ENCODE results near the gene S1PR5. TPM values are rescaled to one million over a fixed set of nuclear protein-coding genes. Genes with fewer than 3 reads are reported as not detected.

The S1PR5 gene
- total and polyA plus RNA-seq, 9 of the 15 experiments (the other 6 are each of a cell fraction or from before 2014, with no cell fraction given), result 0.03 to 0.54 (median 0.35) TPM; not detected in 4

DNA sequence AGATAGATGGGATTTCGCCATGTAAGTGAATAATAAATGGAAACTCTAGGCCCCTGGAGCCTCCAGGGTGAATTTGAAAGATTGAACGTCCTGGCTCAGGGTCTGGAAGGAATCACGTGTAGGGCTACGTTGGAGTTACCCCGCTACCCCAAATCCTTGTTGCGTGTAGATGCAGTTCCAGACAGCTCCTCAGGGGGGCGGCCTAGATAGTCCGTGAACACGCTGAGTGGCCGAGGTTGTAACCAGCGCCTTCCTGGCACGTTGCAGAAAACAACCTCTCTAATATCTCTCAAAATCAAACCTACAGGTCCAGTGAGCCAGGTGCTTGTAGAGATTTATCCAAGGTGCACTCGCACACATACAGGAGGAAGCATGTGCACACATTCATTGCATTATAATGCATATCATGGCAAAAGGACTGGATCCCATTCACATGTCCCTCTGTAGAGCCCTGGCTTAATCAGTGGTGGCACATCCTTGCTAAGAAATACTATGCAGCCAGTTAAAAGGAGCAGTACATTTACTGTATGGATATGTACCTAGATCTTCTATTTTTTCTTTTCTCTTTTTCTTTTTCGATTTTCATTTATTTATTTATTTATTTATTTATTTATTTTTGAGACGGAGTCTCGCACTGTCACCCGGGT, 11.5 kb downstream of the S1PR5 start (continued):
- TF ChIP-seq, protein P1, sequence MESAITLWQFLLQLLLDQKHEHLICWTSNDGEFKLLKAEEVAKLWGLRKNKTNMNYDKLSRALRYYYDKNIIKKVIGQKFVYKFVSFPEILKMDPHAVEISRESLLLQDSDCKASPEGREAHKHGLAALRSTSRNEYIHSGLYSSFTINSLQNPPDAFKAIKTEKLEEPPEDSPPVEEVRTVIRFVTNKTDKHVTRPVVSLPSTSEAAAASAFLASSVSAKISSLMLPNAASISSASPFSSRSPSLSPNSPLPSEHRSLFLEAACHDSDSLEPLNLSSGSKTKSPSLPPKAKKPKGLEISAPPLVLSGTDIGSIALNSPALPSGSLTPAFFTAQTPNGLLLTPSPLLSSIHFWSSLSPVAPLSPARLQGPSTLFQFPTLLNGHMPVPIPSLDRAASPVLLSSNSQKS (CRISPR knock-in tag; IDR thresholded peaks at IDR 0.05), result no peak
- TF ChIP-seq CHD4 (IDR thresholded peaks at IDR 0.05; ENCODE audit: insufficient read depth, insufficient replicate concordance, low read depth, low read length, poor library complexity, severe bottlenecking) (no peak), KAT7 (CRISPR knock-in tag; IDR thresholded peaks at IDR 0.05; ENCODE audit: borderline replicate concordance) (no peak)

DNA sequence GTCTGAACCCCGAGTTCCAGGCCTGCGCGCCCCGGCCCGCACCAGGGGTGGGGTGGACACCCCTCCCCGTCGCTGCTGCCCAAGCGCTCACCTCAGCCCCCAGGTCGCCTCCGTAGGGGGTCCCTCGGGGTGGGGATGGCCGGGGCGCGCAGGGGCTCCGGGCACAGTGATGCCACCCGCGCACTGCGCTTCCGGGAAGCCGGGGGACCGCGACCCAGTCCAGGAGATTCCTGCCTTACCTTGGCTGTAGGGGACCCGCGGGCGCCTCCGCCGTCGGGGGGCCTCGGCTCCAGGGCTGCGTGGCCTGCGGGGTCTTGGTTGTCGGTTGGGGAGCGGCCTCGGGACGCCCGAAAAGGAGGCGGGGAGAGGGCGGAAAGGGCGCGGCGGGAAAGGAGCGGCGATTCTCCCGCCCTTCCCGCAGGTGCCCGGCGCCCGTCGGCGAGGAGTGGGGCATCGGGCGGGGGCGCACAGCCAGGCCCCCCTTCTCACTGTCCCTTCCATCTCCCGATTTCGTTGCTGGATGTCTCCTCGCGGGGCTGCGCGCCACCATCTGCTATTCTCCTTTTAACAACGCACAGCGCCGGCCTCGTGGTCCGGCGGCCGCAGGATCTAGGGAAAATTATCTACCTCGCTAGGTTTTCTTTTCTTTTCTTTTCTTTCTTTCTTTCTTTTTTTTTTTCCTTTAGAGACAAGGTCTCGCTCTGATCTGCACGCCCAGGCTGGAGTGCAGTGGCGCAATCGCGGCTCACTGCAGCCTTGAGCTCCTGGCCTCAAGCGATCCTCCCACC, 14.1 kb downstream of the S1PR5 start, which contains the start of gene KEAP1:
Gene KEAP1 (minus strand): TSS at position 355 of the 788 bp plus-strand sequence. CDS start 3,323 bp downstream, outside the sequence.
- FAIRE-seq, result peak; percentile 61
- ATAC-seq, result peak; percentile 63
- in situ Hi-C loops (cut with MboI), result no loop called here
- no peaks in the 10 kb centered on the region for H3K27me3 ChIP-seq (ENCODE audit: control insufficient read depth in 2 of 2, insufficient read depth in 2 of 2, low read length in 2 of 2)
- peak within 1 kb of the TSS; percentile 74 for H3K4me3 ChIP-seq
- BruUV-seq (replicated peaks), result TSS peak; percentile 87
- ChIA-PET POLR2A (interaction anchor here (0.6 to 1.5 kb wide), 7 partner anchors 9 to 484 kb away, joined by 3 to 6 read pairs (median 3); partner anchors contain the start of gene QTRT1), CTCF (ENCODE audit: low intra/inter-chr PET ratio) (interaction anchor here (0.6 kb wide), 1 partner anchor 92 kb away, joined by 8 read pairs; no protein-coding TSS in a partner anchor)
- H3K36me3 ChIP-seq (ENCODE audit: control insufficient read depth, insufficient read depth, low read length), result peaks cover 27% of the 10 kb centered on the region
- H2AFZ ChIP-seq (ENCODE audit: low read depth, low read length), result peak within 1 kb of the TSS; percentile 84
- H3K9me3 ChIP-seq (replicated peaks; ENCODE audit: control insufficient read depth, insufficient read depth, low read depth, low read length), result no peaks in the 10 kb centered on the region
- peaks cover 3 to 44% of the 10 kb centered on the region in 2 experiments; a peak in 4 of 5 replicates for H3K4me1 ChIP-seq (replicated peaks in 1 of 2; ENCODE audit: control insufficient read depth in 2 of 2, insufficient read depth in 2 of 2, low read length in 2 of 2)
- H3K4me2 ChIP-seq (ENCODE audit: insufficient read depth, low read length), result peak within 1 kb of the TSS; percentile 88
- peak; percentile 71 to 85 (median 79) for DNase-seq (ENCODE audit: extremely low read depth in 1 of 4, low spot score in 3 of 4)
- peaks cover 53% of the 10 kb centered on the region for H3K79me2 ChIP-seq (ENCODE audit: control insufficient read depth, insufficient read depth, low read length)
- intact Hi-C loops (cut with micrococcal nuclease), result no loop called here
- H3K9ac ChIP-seq (ENCODE audit: insufficient read depth in 1 of 2, low read depth in 2 of 2, low read length in 2 of 2), result peak within 1 kb of the TSS; percentile 99
- WGBS (ENCODE audit: insufficient coverage, low coverage, missing lambda C conversion rate), result 3% methylated on average over 37 of the region's 73 CpGs
- H4K20me1 ChIP-seq (replicated peaks; ENCODE audit: control insufficient read depth, insufficient read depth, low read length), result peaks cover 3% of the 10 kb centered on the region; the same call in 1 of the 2 replicates
- peak within 1 kb of the TSS; percentile 96 for H3K27ac ChIP-seq (ENCODE audit: extremely low read depth, low read depth, low read length)
- no peaks in the 10 kb centered on the region for H3K9me1 ChIP-seq (ENCODE audit: control insufficient read depth, insufficient read depth, low read length)
- TF ChIP-seq HNRNPK (IDR thresholded peaks at IDR 0.05; ENCODE audit: low read depth, low read length, poor library complexity, severe bottlenecking) (no peak), MXI1 (IDR thresholded peaks at IDR 0.05; ENCODE audit: low read depth, low read length) (no peak), C11orf30 (IDR thresholded peaks at IDR 0.05; ENCODE audit: low read depth) (no peak), SMAD1 (IDR thresholded peaks at IDR 0.05; ENCODE audit: low read depth, low read length, partially characterized antibody) (no peak), GATAD2A (IDR thresholded peaks at IDR 0.05) (peak; percentile 82), KLF6 (CRISPR knock-in tag; IDR thresholded peaks at IDR 0.05; ENCODE audit: borderline replicate concordance) (no peak), TAF1 (IDR thresholded peaks at IDR 0.05; ENCODE audit: control insufficient read depth, extremely low read depth, insufficient read depth, low read length, severe bottlenecking) (no peak)
- TF ChIP-seq, protein P2, sequence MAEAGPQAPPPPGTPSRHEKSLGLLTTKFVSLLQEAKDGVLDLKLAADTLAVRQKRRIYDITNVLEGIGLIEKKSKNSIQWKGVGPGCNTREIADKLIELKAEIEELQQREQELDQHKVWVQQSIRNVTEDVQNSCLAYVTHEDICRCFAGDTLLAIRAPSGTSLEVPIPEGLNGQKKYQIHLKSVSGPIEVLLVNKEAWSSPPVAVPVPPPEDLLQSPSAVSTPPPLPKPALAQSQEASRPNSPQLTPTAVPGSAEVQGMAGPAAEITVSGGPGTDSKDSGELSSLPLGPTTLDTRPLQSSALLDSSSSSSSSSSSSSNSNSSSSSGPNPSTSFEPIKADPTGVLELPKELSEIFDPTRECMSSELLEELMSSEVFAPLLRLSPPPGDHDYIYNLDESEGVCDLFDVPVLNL (CRISPR knock-in tag; IDR thresholded peaks at IDR 0.05; ENCODE audit: low read depth), result 0 out of 2 replicates have a peak, but pooled peaks have one; percentile 65
- TF ChIP-seq, protein P3, sequence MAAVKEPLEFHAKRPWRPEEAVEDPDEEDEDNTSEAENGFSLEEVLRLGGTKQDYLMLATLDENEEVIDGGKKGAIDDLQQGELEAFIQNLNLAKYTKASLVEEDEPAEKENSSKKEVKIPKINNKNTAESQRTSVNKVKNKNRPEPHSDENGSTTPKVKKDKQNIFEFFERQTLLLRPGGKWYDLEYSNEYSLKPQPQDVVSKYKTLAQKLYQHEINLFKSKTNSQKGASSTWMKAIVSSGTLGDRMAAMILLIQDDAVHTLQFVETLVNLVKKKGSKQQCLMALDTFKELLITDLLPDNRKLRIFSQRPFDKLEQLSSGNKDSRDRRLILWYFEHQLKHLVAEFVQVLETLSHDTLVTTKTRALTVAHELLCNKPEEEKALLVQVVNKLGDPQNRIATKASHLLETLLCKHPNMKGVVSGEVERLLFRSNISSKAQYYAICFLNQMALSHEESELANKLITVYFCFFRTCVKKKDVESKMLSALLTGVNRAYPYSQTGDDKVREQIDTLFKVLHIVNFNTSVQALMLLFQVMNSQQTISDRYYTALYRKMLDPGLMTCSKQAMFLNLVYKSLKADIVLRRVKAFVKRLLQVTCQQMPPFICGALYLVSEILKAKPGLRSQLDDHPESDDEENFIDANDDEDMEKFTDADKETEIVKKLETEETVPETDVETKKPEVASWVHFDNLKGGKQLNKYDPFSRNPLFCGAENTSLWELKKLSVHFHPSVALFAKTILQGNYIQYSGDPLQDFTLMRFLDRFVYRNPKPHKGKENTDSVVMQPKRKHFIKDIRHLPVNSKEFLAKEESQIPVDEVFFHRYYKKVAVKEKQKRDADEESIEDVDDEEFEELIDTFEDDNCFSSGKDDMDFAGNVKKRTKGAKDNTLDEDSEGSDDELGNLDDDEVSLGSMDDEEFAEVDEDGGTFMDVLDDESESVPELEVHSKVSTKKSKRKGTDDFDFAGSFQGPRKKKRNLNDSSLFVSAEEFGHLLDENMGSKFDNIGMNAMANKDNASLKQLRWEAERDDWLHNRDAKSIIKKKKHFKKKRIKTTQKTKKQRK (IDR thresholded peaks at IDR 0.05; ENCODE audit: borderline replicate concordance, low read depth, low read length), result no peak

Data from K562 (cell line).